Muscle of leg (tissue), 11 donors: ENCODE results near the gene DICER1. TPM values are rescaled to one million over a fixed set of nuclear protein-coding genes. Genes with fewer than 3 reads are reported as not detected.

Source experiments
- DNase-seq: peaks from one replicate; pipeline ENCODE4 v3.0.0; 2013
- H3K27ac ChIP-seq: one replicate; pipeline ENCODE4 v1.5.1; 2013; ENCODE audit warnings: mild to moderate bottlenecking, low read length, control low read depth
- H3K27me3 ChIP-seq: one replicate; pipeline ENCODE4 v1.6.1; 2013; ENCODE audit warnings: low read length; ENCODE audit not compliant: control insufficient read depth, insufficient read depth
- H3K36me3 ChIP-seq: one replicate; pipeline ENCODE4 v1.6.1; 2013; ENCODE audit warnings: low read length; ENCODE audit not compliant: control insufficient read depth, insufficient read depth
- H3K4me1 ChIP-seq: one replicate; pipeline ENCODE4 v1.6.1; 2013; ENCODE audit warnings: low read length; ENCODE audit not compliant: control insufficient read depth, insufficient read depth
- H3K4me3 ChIP-seq: one replicate; pipeline ENCODE4 v1.5.1; 2013; ENCODE audit warnings: low read length, control low read depth
- H3K9me3 ChIP-seq: replicated peaks from 2 replicates; pipeline ENCODE4 v1.6.1; 2013; ENCODE audit warnings: low read depth, low read length; ENCODE audit not compliant: control insufficient read depth
- WGBS: methylation state at CpG from one replicate; pipeline ENCODE4 v1.1.5; 2013; ENCODE audit warnings: missing lambda C conversion rate; ENCODE audit not compliant: insufficient coverage; 5-methylcytosine and 5-hydroxymethylcytosine counted together
- polyA plus RNA-seq, 8 donors: library from polyadenylated mRNA; unstranded; fragments of 120-200 nt; gene quantifications; one replicate each; pipeline versions ENCODE4 v1.2.1 to v1.2.3, GENCODE V29; 2013; ENCODE audit warnings: inconsistent platforms in 1 of 8, low replicate concordance in 1 of 8; ENCODE audit not compliant: insufficient read length in 8 of 8, insufficient read depth in 1 of 8
- total RNA-seq: library from RNA; stranded (reverse); fragments of 120-200 nt; gene quantifications from one replicate; pipeline ENCODE4 v1.2.4, GENCODE V29; 2013

The DICER1 gene
- total and polyA plus RNA-seq, 9 donors = 24.6 to 48.9 (median 40.8) TPM

- DNase-seq = no peak
- H3K4me3 ChIP-seq = no peak overlapping the region
- no peaks in the 10 kb centered on the region for H3K36me3 ChIP-seq
- no peaks in the 10 kb centered on the region for H3K27me3 ChIP-seq
- no peaks in the 10 kb centered on the region for H3K9me3 ChIP-seq
- no peak overlapping the region for H3K27ac ChIP-seq
- H3K4me1 ChIP-seq = no peaks in the 10 kb centered on the region
- 97% methylated on average over 3 of the region's 7 CpGs for WGBS
Measured at GRCh38 chr14:95055318-95055717, 102.0 kb downstream of the DICER1 start.

- H3K27ac ChIP-seq = no peak overlapping the region
- WGBS = 65% methylated on average over 12 of the region's 23 CpGs
- no peaks in the 10 kb centered on the region for H3K9me3 ChIP-seq
- H3K27me3 ChIP-seq = peaks cover under 1% of the 10 kb centered on the region
- DNase-seq = no peak
- no peak overlapping the region for H3K4me3 ChIP-seq
- no peaks in the 10 kb centered on the region for H3K36me3 ChIP-seq
- no peaks in the 10 kb centered on the region for H3K4me1 ChIP-seq
Measured at GRCh38 chr14:95054346-95055280, 102.7 kb downstream of the DICER1 start.

DNA sequence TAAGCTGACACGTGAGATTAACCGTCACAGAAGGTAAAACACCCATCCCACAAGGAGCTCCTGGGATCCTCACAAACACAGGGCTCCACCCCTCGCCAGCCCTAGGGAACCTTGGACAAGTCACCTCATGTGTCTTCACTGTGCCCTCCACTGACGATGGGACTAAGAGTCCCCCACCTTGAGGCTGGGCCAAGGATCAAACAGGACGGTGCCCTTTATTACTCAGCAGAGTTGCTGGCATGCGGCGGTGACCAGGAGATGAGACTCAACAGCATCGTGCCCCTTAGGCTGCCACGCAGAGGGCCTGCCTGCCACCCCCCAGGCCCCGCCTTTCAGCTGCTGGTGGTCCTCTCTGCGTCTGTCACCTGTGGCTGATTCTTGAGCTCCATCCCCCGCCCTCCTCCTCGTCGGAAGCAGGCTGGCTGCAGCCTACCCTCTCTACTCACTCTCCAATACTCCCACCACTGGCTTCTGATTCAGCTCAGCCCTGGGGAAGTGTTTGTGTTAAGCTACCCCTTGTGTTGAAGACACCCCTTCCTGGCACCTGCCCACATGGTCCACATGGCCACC lies 105.2 kb downstream of the DICER1 start:
- WGBS = 80% methylated on average over 10 of the region's 14 CpGs
- Histone ChIP-seq H3K4me1 (no peaks in the 10 kb centered on the region), H3K27me3 (peaks cover 2% of the 10 kb centered on the region), H3K36me3 (no peaks in the 10 kb centered on the region), H3K27ac (no peak overlapping the region), H3K4me3 (no peak overlapping the region), H3K9me3 (no peaks in the 10 kb centered on the region)
- no peak for DNase-seq

- Histone ChIP-seq H3K27ac (no peak overlapping the region), H3K27me3 (peaks cover 5% of the 10 kb centered on the region), H3K4me1 (peaks cover 7% of the 10 kb centered on the region), H3K4me3 (no peak overlapping the region), H3K36me3 (no peaks in the 10 kb centered on the region), H3K9me3 (no peaks in the 10 kb centered on the region)
- no peak for DNase-seq
Measured at GRCh38 chr14:95049952-95050351, 107.4 kb downstream of the DICER1 start.

DNA sequence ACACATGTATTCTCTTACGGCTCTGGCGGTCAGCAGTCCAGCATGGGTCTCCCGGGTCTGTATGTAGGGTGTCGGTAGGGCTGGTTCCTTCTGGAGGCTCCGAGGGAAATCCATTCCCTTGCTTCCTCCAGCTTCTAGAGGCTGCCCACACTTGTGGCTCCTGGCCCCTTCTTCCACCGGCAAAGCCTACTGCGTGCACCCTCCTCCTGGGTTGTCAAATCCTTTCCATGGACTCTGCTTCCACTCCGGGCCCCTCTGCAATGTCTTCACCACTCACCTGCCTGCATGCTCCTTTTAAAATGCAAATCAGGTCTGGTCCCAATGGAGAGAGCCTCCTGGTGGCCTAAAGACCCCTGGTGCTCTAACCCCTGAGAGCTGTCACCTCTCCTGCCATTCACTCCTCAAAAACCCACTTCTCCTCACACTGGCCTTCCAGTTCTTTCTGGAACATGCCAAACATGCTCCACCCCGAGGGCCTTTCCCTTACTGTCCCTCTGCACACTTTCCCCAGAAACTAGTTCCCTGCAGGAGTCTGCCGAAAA lies 108.5 kb downstream of the DICER1 start:
- H3K4me1 ChIP-seq = peaks cover 7% of the 10 kb centered on the region
- H3K27me3 ChIP-seq = peaks cover 11% of the 10 kb centered on the region
- H3K4me3 ChIP-seq = no peak overlapping the region
- WGBS = 85% methylated on average over 8 of the region's 10 CpGs
- no peak for DNase-seq
- no peaks in the 10 kb centered on the region for H3K36me3 ChIP-seq
- no peaks in the 10 kb centered on the region for H3K9me3 ChIP-seq
- H3K27ac ChIP-seq = no peak overlapping the region

GRCh38 chr14:95047754-95048153 lies 109.6 kb downstream of the DICER1 start:
- Histone ChIP-seq H3K4me3 (no peak overlapping the region), H3K27me3 (peaks cover 11% of the 10 kb centered on the region), H3K27ac (no peak overlapping the region), H3K4me1 (peaks cover 7% of the 10 kb centered on the region), H3K36me3 (no peaks in the 10 kb centered on the region), H3K9me3 (no peaks in the 10 kb centered on the region)
- 69% methylated on average over 6 of the region's 7 CpGs for WGBS
- no peak for DNase-seq

GRCh38 chr14:95046711-95047681 lies 110.3 kb downstream of the DICER1 start:
- Histone ChIP-seq H3K4me1 (peaks cover 7% of the 10 kb centered on the region), H3K36me3 (no peaks in the 10 kb centered on the region), H3K27ac (no peak overlapping the region), H3K4me3 (no peak overlapping the region), H3K9me3 (no peaks in the 10 kb centered on the region), H3K27me3 (peaks cover 11% of the 10 kb centered on the region)
- WGBS = 21% methylated on average over 21 of the region's 28 CpGs
- DNase-seq = peak; percentile 65

DNA sequence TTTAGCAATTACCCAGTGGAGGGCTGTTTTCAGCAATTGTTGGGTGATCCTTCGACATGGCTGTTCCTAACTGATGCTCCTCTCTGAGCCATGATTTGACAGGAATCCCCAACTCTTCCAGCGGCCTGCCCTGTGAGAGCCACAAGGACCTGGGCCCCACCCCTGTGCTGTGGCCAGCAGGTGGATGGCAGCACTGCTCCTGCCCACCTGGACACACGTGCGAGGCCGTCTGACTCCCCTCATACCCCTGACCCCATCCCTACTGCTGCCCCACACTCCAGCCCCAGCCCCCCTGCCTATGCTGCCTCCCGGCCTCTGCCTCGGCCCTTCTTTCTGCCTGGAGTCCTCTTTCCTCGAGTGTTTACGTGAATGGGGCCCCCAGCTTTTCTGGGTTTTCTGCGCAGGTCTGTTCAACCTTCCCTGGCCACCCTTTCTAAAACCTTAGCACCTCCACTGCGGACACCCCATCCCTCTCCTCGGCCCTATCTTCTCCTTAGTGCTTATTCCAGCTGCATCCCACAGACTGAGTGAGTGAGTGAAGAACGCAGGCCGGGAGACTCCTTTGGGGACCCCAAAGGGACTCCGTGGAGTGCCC lies 111.4 kb downstream of the DICER1 start:
- Histone ChIP-seq H3K36me3 (no peaks in the 10 kb centered on the region), H3K9me3 (no peaks in the 10 kb centered on the region), H3K4me3 (no peak overlapping the region), H3K27ac (no peak overlapping the region), H3K27me3 (peaks cover 11% of the 10 kb centered on the region), H3K4me1 (peaks cover 7% of the 10 kb centered on the region)
- no peak for DNase-seq
- WGBS = 90% methylated on average over 10 of the region's 15 CpGs

- Histone ChIP-seq H3K4me1 (peaks cover 7% of the 10 kb centered on the region), H3K9me3 (no peaks in the 10 kb centered on the region), H3K36me3 (no peaks in the 10 kb centered on the region), H3K4me3 (no peak overlapping the region), H3K27me3 (peaks cover 11% of the 10 kb centered on the region), H3K27ac (no peak overlapping the region)
- no peak for DNase-seq
- 71% methylated on average over 13 of the region's 13 CpGs for WGBS
Measured at GRCh38 chr14:95045106-95045701, 112.1 kb downstream of the DICER1 start.
